ENCODE measurements around the gene MYO10. TPM values are rescaled to one million over a fixed set of nuclear protein-coding genes. Genes with fewer than 3 reads are reported as not detected.
"Not testable (repeated sequence)": the region's sequence is repeated elsewhere in the genome, so short reads cannot be mapped to it uniquely, and the experiment has no call there.

MYO10 gene
- total RNA-seq, 1 donor from 2014 or later, result 67.0 TPM

GRCh38 chr5:16879191-16879590 lies 56.9 kb downstream of the MYO10 start:
- Histone ChIP-seq H3K4me1 (peaks cover 29% of the 10 kb centered on the region), H3K27ac (no peak overlapping the region)
- no peak for ATAC-seq

GRCh38 chr5:16877267-16877935 lies 58.7 kb downstream of the MYO10 start:
- Histone ChIP-seq H3K36me3 (no peaks in the 10 kb centered on the region), H3K4me3 (no peak overlapping the region), H3K27me3 (no peaks in the 10 kb centered on the region), H3K9me3 (no peaks in the 10 kb centered on the region), H3K27ac (no peak overlapping the region), H3K4me1 (peaks cover 25% of the 10 kb centered on the region)
- TF ChIP-seq CTCF (IDR thresholded peaks at IDR 0.05), result no peak
- ATAC-seq (no peak), DNase-seq (no peak)
- intact Hi-C loops (cut with DNase I), result no loop called here

More at GRCh38 chr5:16879191-16879590, 56.9 kb downstream of the MYO10 start:
- no peak for DNase-seq
- H3K27me3 ChIP-seq, result no peaks in the 10 kb centered on the region
- no peak for TF ChIP-seq CTCF (IDR thresholded peaks at IDR 0.05)
- intact Hi-C loops (cut with DNase I), result no loop called here
- no peak overlapping the region for H3K4me3 ChIP-seq
- H3K9me3 ChIP-seq, result no peaks in the 10 kb centered on the region
- no peaks in the 10 kb centered on the region for H3K36me3 ChIP-seq

- H3K27ac ChIP-seq; H3K9me3 ChIP-seq; H3K4me3 ChIP-seq; H3K27me3 ChIP-seq; H3K4me1 ChIP-seq; DNase-seq; intact Hi-C loops (cut with DNase I); H3K36me3 ChIP-seq; ATAC-seq: not testable (repeated sequence)
These were observed 61.7 kb downstream of the MYO10 start for GRCh38 chr5:16874424-16874823.

GRCh38 chr5:16871746-16872339 lies 64.2 kb downstream of the MYO10 start:
- TF ChIP-seq CTCF (IDR thresholded peaks at IDR 0.05), result no peak
- Histone ChIP-seq H3K4me1 (peaks cover 10% of the 10 kb centered on the region), H3K36me3 (no peaks in the 10 kb centered on the region), H3K27me3 (no peaks in the 10 kb centered on the region), H3K9me3 (no peaks in the 10 kb centered on the region), H3K4me3 (no peak overlapping the region), H3K27ac (no peak overlapping the region)
- intact Hi-C loops (cut with DNase I), result no loop called here
- no peak for ATAC-seq
- no peak for DNase-seq

GRCh38 chr5:16870878-16871277 lies 65.2 kb downstream of the MYO10 start:
- Histone ChIP-seq H3K9me3 (no peaks in the 10 kb centered on the region), H3K4me3 (no peak overlapping the region), H3K36me3 (no peaks in the 10 kb centered on the region), H3K27ac (no peak overlapping the region), H3K27me3 (no peaks in the 10 kb centered on the region), H3K4me1 (peaks cover 15% of the 10 kb centered on the region)
- intact Hi-C loops (cut with DNase I), result no loop called here
- ATAC-seq, result no peak
- no peak for TF ChIP-seq CTCF (IDR thresholded peaks at IDR 0.05)
- no peak for DNase-seq
